ENCODE data around the gene CIDEA.

Gene CIDEA

DNA sequence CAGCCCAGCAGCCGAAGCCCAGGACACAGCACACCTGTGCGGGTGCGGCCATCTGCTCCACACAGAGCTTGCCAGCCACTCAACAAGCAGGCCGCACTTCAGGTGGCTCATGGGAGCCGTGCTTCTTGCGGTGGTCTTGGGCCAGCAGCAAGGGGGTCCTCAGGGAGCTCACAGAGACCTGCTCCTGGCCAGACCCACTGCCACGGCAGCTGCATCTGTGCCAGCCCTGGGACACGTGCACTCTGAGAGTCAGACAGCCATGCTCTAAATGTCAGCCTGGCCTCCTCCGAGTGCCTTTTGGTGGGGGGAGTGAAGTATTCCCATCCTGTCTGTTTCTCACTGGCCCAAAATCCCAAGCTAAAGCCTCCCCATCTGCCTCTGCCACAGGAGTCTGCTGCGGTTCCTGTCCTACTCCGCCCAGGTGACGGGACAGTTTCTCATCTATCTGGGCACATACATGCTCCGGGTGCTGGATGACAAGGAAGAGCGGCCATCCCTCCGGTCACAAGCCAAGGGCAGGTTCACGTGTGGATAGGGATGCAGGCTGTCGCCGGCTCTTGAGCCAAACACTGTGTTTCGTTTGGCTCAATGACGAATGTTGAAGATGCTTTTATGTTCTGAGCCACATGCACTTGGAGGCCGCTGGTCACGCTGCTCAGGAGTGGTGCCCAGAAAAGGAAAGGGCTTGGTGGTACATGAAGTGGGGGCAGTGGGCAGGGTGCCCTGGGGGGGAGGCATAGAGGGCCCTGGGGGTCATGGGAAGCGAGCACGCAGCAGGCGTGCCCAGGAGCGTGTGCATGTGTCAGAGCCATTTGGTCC, 22.8 kb downstream of the CIDEA start:
- DNase-seq, result no peak

GRCh38 chr18:12278215-12278671, 24.1 kb downstream of the CIDEA start:
- DNase-seq, result no peak

DNA sequence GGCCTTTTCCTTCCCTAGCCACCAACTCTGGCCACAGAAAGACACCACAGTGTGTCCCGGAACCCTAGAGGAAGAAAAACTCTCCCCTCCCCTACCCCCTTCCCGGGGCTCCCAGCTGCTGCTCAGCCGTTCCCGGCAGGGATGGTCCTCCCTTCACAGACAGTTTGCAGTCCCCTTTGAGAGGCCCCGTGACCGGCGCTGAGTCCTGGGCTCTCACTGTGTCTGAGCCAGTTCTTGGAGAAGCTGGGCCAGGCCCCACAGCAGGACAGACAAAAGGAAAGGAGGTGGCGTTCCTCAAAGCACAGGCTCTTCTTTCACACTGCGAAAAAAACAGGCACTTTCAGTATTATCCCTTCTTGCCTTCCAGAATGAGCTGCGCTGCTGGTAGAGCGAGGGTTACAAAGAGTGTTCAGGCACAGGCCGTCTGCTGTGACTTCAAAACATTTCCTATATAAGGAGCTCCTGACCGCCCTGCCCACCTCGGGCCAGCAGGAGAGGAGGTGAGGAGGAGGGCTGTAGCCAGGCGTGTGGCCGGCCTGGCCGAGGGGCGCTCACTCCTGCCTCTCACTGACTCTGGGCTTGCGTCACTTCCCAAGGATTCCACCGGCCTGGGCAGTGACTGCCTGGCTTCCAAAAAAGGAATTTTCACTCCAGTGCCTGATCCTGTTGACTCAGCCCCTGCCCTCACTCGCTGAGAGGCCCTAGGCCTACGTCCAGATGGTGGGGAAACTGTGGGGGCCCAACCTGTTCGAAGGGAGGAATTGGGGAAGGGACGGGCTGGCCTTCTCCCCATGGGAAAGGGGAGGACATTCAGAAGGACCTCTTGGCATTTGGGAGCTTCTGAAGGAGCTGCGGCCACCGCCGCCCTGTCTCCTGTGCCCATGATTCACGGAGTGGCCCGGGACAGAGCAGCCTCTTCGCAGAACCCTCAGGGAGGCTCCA, 24.9 kb downstream of the CIDEA start:
- DNase-seq, result no peak

GRCh38 chr18:12279781-12280531, 25.8 kb downstream of the CIDEA start:
- no peak for DNase-seq

GRCh38 chr18:12281861-12282260, 27.7 kb downstream of the CIDEA start:
- DNase-seq, result no peak

GRCh38 chr18:12282442-12283039, 28.4 kb downstream of the CIDEA start:
- DNase-seq, result no peak

DNA sequence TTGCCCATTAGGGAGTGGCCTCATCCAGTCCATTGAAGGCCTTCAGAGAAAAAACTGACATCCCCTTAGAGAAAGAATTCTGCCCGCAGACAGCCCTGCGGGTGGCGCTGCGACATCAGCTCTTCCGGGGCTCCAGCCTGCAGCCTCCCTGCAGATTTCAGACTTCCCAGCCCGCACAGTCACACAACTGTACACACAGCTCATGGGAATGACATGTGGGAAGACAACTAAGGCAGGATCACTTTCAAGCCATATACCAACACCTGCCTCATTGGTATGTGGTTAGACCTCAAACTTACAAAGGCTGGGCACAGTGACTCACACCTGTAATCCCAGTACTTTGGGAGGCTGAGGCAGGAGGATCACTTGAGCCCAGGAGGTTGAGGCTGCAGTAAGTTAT, 29.1 kb downstream of the CIDEA start:
- DNase-seq, result no peak

DNA sequence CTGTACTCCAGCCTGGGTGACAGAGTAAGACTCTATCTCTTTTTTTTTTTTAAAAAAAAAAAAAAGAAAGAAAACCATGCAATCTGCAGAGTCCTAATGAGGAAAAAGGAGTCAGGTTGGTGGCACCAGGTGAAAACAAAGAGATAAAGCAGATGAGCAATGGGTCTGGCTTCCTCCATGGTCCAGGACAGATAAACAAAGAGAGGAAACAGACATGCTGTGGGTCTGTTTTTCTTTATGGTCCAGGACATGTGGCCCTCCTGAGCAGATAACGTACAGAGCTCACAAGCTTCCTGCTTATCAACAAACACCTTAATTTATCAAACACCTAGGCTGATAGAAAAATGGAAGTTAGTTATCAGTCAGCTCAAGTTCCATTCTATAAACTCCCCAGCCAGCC, 29.5 kb downstream of the CIDEA start:
- no peak for DNase-seq

- DNase-seq, result no peak
Measured at GRCh38 chr18:12287131-12287681, 33.0 kb downstream of the CIDEA start.

- DNase-seq, result no peak
Measured at GRCh38 chr18:12287684-12288402, 33.7 kb downstream of the CIDEA start.

- DNase-seq, result no peak
Measured at GRCh38 chr18:12288403-12288755, 34.2 kb downstream of the CIDEA start.

DNA sequence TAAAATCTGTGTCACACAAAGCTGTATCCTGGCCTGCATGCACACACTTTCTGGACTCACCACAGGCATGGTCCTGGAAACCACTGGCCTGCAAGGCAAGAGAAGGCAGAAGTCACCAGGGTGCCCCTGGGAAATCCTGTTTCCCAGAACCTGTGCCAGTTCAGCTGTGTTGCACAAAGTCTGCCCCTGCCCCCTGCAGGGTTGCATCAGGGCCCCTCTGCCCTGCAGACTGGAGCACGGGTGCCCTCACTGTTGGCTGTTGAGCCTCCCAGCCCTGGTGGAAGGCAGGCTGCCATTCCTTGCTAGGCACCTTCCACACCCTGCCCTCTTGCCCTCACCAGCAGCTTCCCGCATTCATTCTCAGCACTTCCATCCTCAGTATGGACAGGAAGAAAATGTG, 35.9 kb downstream of the CIDEA start:
- no peak for DNase-seq

GRCh38 chr18:12291161-12291560, 37.0 kb downstream of the CIDEA start:
- no peak for DNase-seq

GRCh38 chr18:12291690-12292089, 37.5 kb downstream of the CIDEA start:
- no peak for DNase-seq

DNA sequence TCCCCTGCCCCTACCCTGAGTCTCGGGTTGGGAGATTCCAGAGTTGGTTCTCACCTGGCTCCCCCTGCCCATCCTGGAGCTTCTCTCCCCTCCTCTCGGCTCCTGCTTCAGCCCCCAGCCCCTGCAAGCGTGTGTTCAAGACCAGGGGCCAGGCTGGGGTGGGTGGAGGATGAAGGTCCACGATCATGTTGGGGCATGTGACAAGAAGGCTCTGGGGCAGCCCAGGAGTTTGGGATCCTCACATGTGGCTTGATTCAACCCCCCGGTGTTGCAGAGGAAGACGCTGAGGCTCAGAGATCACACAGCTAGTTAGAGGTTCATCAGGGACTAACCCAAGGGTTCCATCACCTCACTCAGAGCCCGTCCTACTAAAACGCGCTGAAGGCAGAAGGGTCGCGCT, 39.7 kb downstream of the CIDEA start:
- no peak for DNase-seq

DNA sequence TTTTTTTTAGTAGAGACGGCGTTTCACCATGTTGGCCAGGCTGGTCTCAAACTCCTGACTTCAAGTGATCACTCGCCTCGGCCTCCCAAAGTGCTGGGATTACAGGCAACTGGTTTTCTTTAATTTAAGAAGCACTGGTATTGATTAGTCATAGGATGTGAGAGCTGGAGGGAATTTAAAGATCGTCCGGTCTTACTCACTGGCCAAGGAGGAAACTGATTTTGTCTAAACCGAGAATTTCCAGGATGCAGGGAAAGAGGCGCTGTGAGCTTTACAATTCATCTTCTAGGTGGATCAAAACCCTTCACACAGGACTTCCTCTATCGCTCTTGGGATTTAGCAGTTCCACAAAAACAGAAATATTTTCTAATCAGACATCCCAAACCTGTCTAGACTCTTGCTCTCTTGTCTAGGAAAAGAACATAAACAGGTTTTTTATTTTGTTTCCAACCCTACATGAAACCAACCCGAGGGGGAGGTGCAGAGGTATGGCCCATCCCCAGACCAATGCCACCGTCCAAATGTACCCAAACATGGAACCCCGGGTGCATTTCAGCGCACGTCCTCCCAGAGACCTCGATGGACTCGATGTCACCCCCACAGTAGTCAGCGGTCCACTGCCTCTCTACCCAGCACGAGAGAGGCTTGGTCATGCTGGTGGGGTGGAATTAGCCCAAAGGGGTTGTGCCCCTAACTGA, 41.4 kb downstream of the CIDEA start:
- DNase-seq, result no peak

GRCh38 chr18:12296087-12296403, 41.9 kb downstream of the CIDEA start:
- no peak for DNase-seq

GRCh38 chr18:12296457-12296856, 42.3 kb downstream of the CIDEA start:
- DNase-seq, result no peak

- no peak for DNase-seq
Measured at GRCh38 chr18:12299862-12300261, 45.7 kb downstream of the CIDEA start.

- no peak for DNase-seq
Measured at GRCh38 chr18:12301263-12302005, 47.3 kb downstream of the CIDEA start.
